Measurements from ENCODE around the gene TCHHL1. TPM values are rescaled to one million over a fixed set of nuclear protein-coding genes. Genes with fewer than 3 reads are reported as not detected.

The TCHHL1 gene
- total and polyA plus RNA-seq, 9 of the 15 experiments (the other 6 are each of a cell fraction or from before 2014, with no cell fraction given), result not detected

DNA sequence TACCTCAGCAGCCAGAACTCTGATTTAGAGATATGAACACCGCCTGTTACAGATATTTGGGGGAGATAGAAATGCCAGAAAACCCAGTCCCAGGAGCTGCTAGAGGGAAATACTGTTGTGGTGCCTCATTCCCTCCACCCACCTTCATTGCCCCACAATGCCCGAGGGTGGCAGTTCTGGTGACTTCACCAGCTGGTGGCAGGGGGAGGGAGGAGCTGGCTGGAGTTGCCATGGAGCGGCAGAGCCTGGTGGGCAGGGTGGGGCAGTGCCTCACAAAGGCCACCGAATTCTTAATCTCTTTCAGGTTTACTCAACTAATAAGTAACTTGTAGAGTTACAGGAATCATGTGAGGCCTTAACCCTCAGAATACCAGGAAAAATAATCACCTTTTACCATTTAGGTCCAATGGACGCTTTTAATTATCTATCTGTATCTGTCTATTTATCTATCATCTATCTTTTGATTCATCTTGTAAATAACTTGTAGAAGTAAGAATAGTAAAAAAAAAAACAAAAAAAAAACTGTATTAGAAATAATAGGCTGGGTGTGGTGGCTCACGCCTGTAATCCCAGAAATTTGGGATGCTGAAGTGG lies 40.4 kb downstream of the TCHHL1 start (continued):
- TF ChIP-seq ZNF280B (CRISPR knock-in tag; IDR thresholded peaks at IDR 0.05) (no peak), ETV5 (CRISPR knock-in tag; IDR thresholded peaks at IDR 0.05; ENCODE audit: low read depth) (no peak), CSDE1 (IDR thresholded peaks at IDR 0.05) (no peak), CBFA2T3 (IDR thresholded peaks at IDR 0.05) (0 out of 2 replicates have a peak, but pooled peaks have one; percentile 1), ZNF511 (CRISPR knock-in tag; IDR thresholded peaks at IDR 0.05) (no peak), RNF2 (IDR thresholded peaks at IDR 0.05) (no peak), ERF (CRISPR knock-in tag; IDR thresholded peaks at IDR 0.05) (no peak), REST (IDR thresholded peaks at IDR 0.05; ENCODE audit: borderline replicate concordance) (no peak), REST (CRISPR knock-in tag; IDR thresholded peaks at IDR 0.05; ENCODE audit: low read depth) (no peak)
- TF ChIP-seq, protein P1, sequence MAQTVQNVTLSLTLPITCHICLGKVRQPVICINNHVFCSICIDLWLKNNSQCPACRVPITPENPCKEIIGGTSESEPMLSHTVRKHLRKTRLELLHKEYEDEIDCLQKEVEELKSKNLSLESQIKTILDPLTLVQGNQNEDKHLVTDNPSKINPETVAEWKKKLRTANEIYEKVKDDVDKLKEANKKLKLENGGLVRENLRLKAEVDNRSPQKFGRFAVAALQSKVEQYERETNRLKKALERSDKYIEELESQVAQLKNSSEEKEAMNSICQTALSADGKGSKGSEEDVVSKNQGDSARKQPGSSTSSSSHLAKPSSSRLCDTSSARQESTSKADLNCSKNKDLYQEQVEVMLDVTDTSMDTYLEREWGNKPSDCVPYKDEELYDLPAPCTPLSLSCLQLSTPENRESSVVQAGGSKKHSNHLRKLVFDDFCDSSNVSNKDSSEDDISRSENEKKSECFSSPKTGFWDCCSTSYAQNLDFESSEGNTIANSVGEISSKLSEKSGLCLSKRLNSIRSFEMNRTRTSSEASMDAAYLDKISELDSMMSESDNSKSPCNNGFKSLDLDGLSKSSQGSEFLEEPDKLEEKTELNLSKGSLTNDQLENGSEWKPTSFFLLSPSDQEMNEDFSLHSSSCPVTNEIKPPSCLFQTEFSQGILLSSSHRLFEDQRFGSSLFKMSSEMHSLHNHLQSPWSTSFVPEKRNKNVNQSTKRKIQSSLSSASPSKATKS (CRISPR knock-in tag; IDR thresholded peaks at IDR 0.05), result no peak
